Measurements from ENCODE around the gene F3.

The F3 gene

GRCh38 chr1:94479682-94480081 is 61.9 kb downstream of the F3 start:
- no peak for DNase-seq
- intact Hi-C loops (cut with DNase I): no loop called here

All from posterior cingulate gyrus (tissue), 11 donors.